HepG2 (cell line): ENCODE data around the gene CBX6. TPM values are rescaled to one million over a fixed set of nuclear protein-coding genes. Genes with fewer than 3 reads are reported as not detected.

Source experiments
- ATAC-seq: fragments of 200-7000 bp; cut with Tn5 transposase; 3 replicates; pipeline ENCODE4 v1.9.1; 2020; ENCODE audit warnings: mild to moderate bottlenecking, moderate library complexity
- BruUV-seq: library from RNA; stranded (reverse); fragments of 400-500 nt; replicated peaks from 2 replicates; lab custom pipeline; 2021; lab: Mats Ljungman, UMichigan
- CTCF ChIA-PET: fragments of 300-600 bp; formaldehyde crosslinking; extraction: SDS; loops from one replicate; lab custom pipeline; 2021; ENCODE audit warnings: low total read pairs, inconsistent platforms, low intra/inter-chr PET ratio; lab: Yijun Ruan, JAX
- POLR2A ChIA-PET: fragments of 350-600 bp; sonication (Branson Sonifier 250); formaldehyde crosslinking; loops from one replicate; lab custom pipeline; 2020; ENCODE audit warnings: antibody characterized with exemption, inconsistent platforms; lab: Yijun Ruan, JAX
- DNase-seq: peaks from one replicate; pipeline ENCODE4 v3.0.0-alpha.2; 2015; ENCODE audit warnings: low spot score
- FAIRE-seq: peaks from 3 replicates; lab custom pipeline; 2011; peaks lifted over from hg19 to GRCh38; lab: Jason Lieb, UNC
- H2AFZ ChIP-seq: one replicate; pipeline ENCODE4 v1.6.1; 2011; ENCODE audit warnings: low read length, inconsistent platforms
- H3K27ac ChIP-seq: fragments of 300-600 bp; 3 replicates; pipeline ENCODE4 v1.8.0; 2011; ENCODE audit warnings: mixed run types, mild to moderate bottlenecking, mixed read lengths, low read length, inconsistent platforms; ENCODE audit not compliant: insufficient read depth; ENCODE audit errors: extremely low read length
- H3K27me3 ChIP-seq, 2 experiments: fragments of 200-600 bp in 1 of 2; 2 replicates in 1 of 2; 3 replicates in 1 of 2; pipeline versions ENCODE4 v1.6.0 to v1.8.0; 2011; ENCODE audit warnings: low read length in 2 of 2, mild to moderate bottlenecking in 2 of 2, moderate library complexity in 2 of 2, inconsistent platforms in 1 of 2; ENCODE audit not compliant: insufficient read depth in 2 of 2, control insufficient read depth in 1 of 2
- H3K36me3 ChIP-seq, 2 experiments: fragments of 200-600 bp in 1 of 2; replicated peaks in 1 of 2; 2 replicates in 1 of 2; 3 replicates in 1 of 2; pipeline versions ENCODE4 v1.5.1 to v1.8.0; 2011; ENCODE audit warnings: low read length in 2 of 2, inconsistent platforms in 1 of 2; ENCODE audit not compliant: insufficient read depth in 2 of 2, control insufficient read depth in 1 of 2
- H3K4me1 ChIP-seq: 2 replicates; pipeline ENCODE4 v1.5.1; 2012; ENCODE audit warnings: low read length, inconsistent platforms; ENCODE audit not compliant: insufficient read depth
- H3K4me2 ChIP-seq: 2 replicates; pipeline ENCODE4 v1.6.0; 2011; ENCODE audit warnings: low read depth, low read length, inconsistent platforms
- H3K4me3 ChIP-seq, 3 experiments: fragments of 200-600 bp in 1 of 3; sonication (generic), shearing (Covaris generic) in 1 of 3; replicated peaks in 1 of 3; 2 replicates each; pipeline ENCODE4 v1.5.1; 2011 to 2016; ENCODE audit warnings: low read length in 3 of 3, inconsistent platforms in 2 of 3, low read depth in 2 of 3, mild to moderate bottlenecking in 2 of 3, control low read depth in 1 of 3, mixed read lengths in 1 of 3; ENCODE audit not compliant: insufficient read depth in 1 of 3
- H3K79me2 ChIP-seq: one replicate; pipeline ENCODE4 v1.6.1; 2011; ENCODE audit warnings: low read length, inconsistent platforms; ENCODE audit not compliant: insufficient read depth
- H3K9ac ChIP-seq: 2 replicates; pipeline ENCODE4 v1.6.0; 2011; ENCODE audit warnings: mild to moderate bottlenecking, low read depth, low read length, inconsistent platforms; ENCODE audit not compliant: insufficient read depth
- H3K9me3 ChIP-seq: 2 replicates; pipeline ENCODE4 v1.5.1; 2012; ENCODE audit warnings: mild to moderate bottlenecking, low read length
- H4K20me1 ChIP-seq: 2 replicates; pipeline ENCODE4 v1.6.0; 2011; ENCODE audit warnings: inconsistent platforms, mild to moderate bottlenecking, low read length, moderate library complexity; ENCODE audit not compliant: insufficient read depth
- NR0B2 ChIP-seq: sonication (generic); formaldehyde crosslinking; IDR thresholded peaks from 2 replicates; pipeline ENCODE4 v1.4.0; 2020; ENCODE audit warnings: mild to moderate bottlenecking, missing genetic modification reagents
- PATZ1 ChIP-seq: sonication (generic); formaldehyde crosslinking; IDR thresholded peaks from 2 replicates; pipeline ENCODE4 v1.4.0; 2020; ENCODE audit warnings: missing genetic modification reagents
- PRPF4 ChIP-seq: fragments of 200-400 bp; formaldehyde crosslinking; IDR thresholded peaks from 2 replicates; pipeline ENCODE4 v1.6.1; 2016; ENCODE audit warnings: low read length, low read depth; ENCODE audit not compliant: poor library complexity, severe bottlenecking
- RBM22 ChIP-seq: fragments of 200-400 bp; formaldehyde crosslinking; optimal IDR thresholded peaks from 2 replicates; pipeline ENCODE3; 2017; ENCODE audit warnings: mild to moderate bottlenecking, low read length, moderate library complexity
- SP1 ChIP-seq, 2 experiments: fragments of 450-650 bp in 1 of 2; sonication (generic) in 1 of 2; formaldehyde crosslinking in 1 of 2; IDR thresholded peaks; 2 replicates each; pipeline versions ENCODE4 v1.4.0 to v1.6.1; 2016 to 2020; ENCODE audit warnings: missing genetic modification reagents in 1 of 2
- ZNF564 ChIP-seq: sonication (generic); formaldehyde crosslinking; IDR thresholded peaks from 2 replicates; pipeline ENCODE4 v1.8.1; 2023; ENCODE audit warnings: mild to moderate bottlenecking, missing genetic modification reagents
- WGBS: methylation state at CpG from one replicate; pipeline ENCODE4 v1.1.6; 2017; ENCODE audit warnings: low lambda C conversion rate; 5-methylcytosine and 5-hydroxymethylcytosine counted together
- in situ Hi-C: cut with HindIII; loops from 2 replicates; pipeline ENCODE4 v1.10.0; 2017; ENCODE audit warnings: low pct_unique_long_range_greater_than_20kb; ENCODE audit not compliant: extremely low pct_ligation_motif_present
- intact Hi-C: fragments of 100-400 bp; cut with micrococcal nuclease; formaldehyde crosslinking; loops from one replicate; pipeline ENCODE4 v1.10.0; 2022; ENCODE audit not compliant: unreplicated experiment
- polyA plus RNA-seq, 8 experiments: library from polyadenylated mRNA; depleted of rRNA in 3 of 8; stranded (reverse) in 7 of 8; unstranded in 1 of 8; fragments of >200 nt; fragmentation: Illumina TruSeq in 4 of 8; extraction: Trizol in 4 of 8; gene quantifications; 2 replicates each; pipeline versions ENCODE4 v1.2.1 to v1.2.3, GENCODE V29; 2011 to 2016; ENCODE audit warnings: low read depth in 4 of 8, missing spikeins in 1 of 8, mixed read lengths in 1 of 8; ENCODE audit not compliant: insufficient read depth in 1 of 8
- total RNA-seq, 5 experiments: library from RNA; depleted of rRNA; stranded (reverse); fragments of >200 nt; fragmentation: Illumina TruSeq; extraction: Trizol; gene quantifications; 2 replicates each; pipeline ENCODE4 v1.2.3, GENCODE V29; 2016; ENCODE audit warnings: low read depth in 1 of 5

CBX6 gene
- total and polyA plus RNA-seq, 2 of the 13 experiments (the other 11 are each of a cell fraction or from before 2014, with no cell fraction given), result 1.7 to 6.5 TPM

- WGBS, result 45% methylated on average over 13 of the region's 13 CpGs
- H3K4me2 ChIP-seq, result no peak overlapping the region
- no peaks in the 10 kb centered on the region for H4K20me1 ChIP-seq
- CTCF ChIA-PET, result interaction anchor here (1.1 kb wide), 1 partner anchor 93 kb away, joined by 3 read pairs; no protein-coding TSS in a partner anchor
- BruUV-seq, result no TSS peak
- peak; percentile 34; the same call in 1 of the 2 replicates for TF ChIP-seq PATZ1 (CRISPR knock-in tag)
- no peak for TF ChIP-seq ZNF564 (CRISPR knock-in tag)
- no peak for TF ChIP-seq PRPF4
- peak; percentile 24 for TF ChIP-seq RBM22
- no peak for TF ChIP-seq SP1 (IDR thresholded peaks at IDR 0.05)
- no peak for TF ChIP-seq SP1 (CRISPR knock-in tag; IDR thresholded peaks at IDR 0.05)
- TF ChIP-seq NR0B2, result no peak
- H3K9me3 ChIP-seq, result no peaks in the 10 kb centered on the region
- H3K79me2 ChIP-seq, result no peaks in the 10 kb centered on the region
- no peak for FAIRE-seq
- no peak overlapping the region for H3K9ac ChIP-seq
- DNase-seq, result no peak
- ATAC-seq, result no peak
- H3K36me3 ChIP-seq, result no peaks in the 10 kb centered on the region
- no peaks in the 10 kb centered on the region for H3K27me3 ChIP-seq
- in situ Hi-C loops, result no loop called here
- H3K27ac ChIP-seq, result no peak overlapping the region
- POLR2A ChIA-PET, result interaction anchor here (2.1 kb wide), 1 partner anchor 17 kb away, joined by 5 read pairs; no protein-coding TSS in a partner anchor
- no peak overlapping the region for H2AFZ ChIP-seq
- no peak overlapping the region for H3K4me3 ChIP-seq
- intact Hi-C loops, result no loop called here
- peaks cover 58% of the 10 kb centered on the region for H3K4me1 ChIP-seq
Observed at GRCh38 chr22:38861170-38861876, 10.7 kb downstream of the CBX6 start.
